Stimulated activated CD8-positive, alpha-beta memory T cell treated with anti-CD3 and anti-CD28 coated beads, Interleukin-12 subunit alpha, Interleukin-12 subunit beta, amount 100 ng/mL, for 1 hour (primary cell): ENCODE data around the gene MAPK11.

ENCODE experiments used
- DNase-seq: peaks from one replicate; pipeline ENCODE4 v3.0.0-alpha.2; 2020; ENCODE audit warnings: low read depth

The MAPK11 gene

DNA sequence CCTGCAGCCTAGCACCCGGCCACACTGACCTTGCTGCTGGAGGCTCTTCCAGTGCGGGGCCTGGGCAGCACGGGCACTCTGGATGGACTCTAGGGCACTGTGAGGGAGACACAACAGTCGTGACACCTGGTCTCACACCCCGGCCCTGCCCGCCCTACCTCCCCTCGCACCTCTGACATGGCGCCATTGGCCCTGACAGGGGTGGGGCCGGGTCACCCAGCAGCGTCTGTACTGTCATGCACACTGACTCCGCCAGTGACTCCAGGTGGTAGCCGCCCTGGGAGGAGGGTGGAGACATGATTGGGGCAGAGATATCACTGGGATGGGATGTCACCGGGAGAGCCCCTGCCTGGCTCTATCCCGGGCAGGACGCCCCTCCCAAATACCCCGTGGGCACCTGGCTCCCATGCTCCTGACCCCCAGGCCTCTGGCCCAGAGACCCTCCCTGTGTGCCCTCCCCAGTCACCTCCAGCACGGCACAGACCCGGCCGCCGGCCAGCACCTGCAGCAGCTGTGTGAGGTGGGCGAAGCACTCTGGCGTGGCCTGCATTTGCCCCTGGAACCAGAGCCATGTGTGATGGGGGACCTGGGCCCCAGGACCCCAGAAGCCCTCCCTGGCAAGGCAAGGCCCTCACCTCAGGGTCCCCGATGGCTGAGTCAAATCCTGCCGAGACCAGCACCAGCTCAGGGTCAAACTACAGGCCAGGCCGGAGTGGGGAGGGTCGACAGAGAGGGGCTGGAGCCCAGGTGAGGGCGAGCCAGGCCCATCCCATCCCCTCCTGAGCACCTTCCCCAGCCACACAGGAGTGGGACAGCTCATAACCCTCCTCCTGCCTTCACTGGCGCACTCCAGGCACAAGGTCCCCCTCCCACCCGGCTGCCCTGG, 21.7 kb downstream of the MAPK11 start:
- DNase-seq = no peak

DNA sequence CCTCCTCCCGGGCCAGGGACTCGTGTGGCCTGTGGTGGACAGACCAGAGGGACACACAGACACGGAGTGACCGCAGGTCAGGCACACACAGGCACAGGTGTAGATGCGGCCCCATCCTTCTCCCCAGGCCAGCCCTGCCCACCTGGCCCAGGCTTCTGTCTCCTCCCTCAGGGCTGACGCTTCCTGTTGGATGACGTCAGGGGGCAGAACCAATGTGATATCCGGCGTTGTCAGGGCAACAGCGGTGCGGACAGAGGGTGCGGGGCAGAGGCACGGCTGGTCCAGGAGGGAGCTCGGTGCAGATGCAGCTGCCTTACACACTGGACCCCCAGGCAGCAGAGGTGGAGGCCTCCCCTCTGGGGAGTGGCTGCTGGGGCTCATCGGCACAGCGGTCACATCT, 22.4 kb downstream of the MAPK11 start:
- DNase-seq = no peak

DNA sequence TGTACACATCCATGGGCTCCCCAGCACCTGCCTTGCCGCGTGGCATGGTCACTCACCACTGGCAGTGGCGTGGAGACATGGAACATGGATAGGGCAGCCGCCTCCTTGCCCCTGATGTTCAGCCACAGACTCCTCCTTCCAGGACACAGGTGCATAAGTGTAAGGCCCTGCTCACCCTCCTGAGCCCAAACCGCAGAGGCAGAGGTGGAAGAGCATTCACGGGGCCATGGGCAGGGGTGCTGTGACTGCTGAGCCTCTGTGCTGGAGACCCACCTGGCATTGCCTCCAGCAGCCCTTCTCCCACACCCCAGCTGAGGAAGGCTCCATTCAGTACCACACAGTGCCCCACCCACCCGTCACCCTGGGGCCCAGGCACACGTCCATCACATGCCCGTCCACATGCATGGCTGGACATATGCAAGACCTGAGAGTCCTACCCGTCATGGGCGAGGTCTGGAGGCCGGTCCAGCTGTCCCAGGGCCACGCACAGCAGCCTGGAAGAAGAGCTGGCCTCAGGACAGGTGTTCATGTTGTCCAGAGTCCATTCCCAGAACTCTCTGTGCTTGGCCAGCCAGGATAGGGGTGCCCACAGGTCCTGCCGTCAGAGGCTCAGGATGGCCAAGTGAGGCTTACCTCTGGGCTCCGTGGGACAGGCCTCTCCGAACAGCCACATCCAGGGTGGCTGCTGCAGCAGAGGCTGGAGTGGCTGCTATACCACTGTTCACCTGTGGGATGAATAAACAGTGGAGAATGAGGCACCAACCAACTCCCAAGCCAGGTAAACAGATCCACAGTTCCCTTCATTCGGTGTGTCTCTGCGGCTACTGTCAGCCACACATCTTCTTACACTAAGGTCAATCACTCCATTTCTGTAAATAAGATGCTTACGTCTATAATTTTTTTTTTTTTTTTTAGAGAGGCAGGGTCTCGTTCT, 23.7 kb downstream of the MAPK11 start:
- no peak for DNase-seq

DNA sequence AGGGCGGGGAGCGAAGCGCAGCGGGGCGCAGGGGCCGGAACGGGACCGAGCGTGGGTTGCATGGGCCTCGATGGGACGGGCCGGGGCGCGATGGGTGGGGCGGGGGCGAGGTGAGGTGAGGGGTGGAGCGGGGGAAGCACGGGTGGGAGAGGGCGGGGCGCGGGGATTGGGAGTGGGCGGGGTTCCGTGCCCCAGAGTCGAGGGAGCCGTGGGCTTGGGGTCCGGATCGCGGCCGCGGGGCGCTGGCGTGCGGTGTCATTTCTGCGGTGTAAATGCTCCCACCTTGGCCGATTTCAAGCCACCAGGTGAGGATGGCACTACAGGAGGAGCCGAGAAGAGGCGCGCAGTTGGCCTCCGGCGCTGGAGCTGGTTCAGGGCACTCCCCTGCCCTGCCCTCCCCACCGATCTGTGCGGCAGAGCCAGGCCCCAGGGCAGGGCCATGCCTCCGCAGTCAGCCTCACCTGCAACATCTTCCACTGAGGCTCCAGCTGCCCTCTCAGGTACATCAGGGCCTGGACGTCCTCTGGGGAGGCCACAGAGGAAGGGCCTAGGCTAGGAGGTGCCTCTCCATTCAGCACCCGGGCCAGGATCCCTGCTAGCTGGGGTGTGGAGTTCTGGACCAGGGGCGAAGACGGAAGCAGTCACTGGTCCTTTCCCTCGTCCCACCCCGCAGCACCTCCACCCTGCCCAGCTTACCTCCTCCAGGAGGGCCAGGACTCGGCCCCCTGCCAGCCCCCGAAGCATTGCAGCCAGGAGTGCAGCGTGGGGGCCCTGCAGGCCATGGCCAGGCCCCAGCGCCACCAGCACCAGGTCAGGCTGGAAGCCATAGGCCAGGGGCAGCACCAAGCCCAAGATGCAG, 24.7 kb downstream of the MAPK11 start:
- DNase-seq = no peak

GRCh38 chr22:50244420-50245213, 25.6 kb downstream of the MAPK11 start, which contains the start of gene TUBGCP6:
TUBGCP6 (minus strand) TSS chr22:50245023; CDS start chr22:50244459, 564 bp downstream.
- DNase-seq = peak; percentile 89

DNA sequence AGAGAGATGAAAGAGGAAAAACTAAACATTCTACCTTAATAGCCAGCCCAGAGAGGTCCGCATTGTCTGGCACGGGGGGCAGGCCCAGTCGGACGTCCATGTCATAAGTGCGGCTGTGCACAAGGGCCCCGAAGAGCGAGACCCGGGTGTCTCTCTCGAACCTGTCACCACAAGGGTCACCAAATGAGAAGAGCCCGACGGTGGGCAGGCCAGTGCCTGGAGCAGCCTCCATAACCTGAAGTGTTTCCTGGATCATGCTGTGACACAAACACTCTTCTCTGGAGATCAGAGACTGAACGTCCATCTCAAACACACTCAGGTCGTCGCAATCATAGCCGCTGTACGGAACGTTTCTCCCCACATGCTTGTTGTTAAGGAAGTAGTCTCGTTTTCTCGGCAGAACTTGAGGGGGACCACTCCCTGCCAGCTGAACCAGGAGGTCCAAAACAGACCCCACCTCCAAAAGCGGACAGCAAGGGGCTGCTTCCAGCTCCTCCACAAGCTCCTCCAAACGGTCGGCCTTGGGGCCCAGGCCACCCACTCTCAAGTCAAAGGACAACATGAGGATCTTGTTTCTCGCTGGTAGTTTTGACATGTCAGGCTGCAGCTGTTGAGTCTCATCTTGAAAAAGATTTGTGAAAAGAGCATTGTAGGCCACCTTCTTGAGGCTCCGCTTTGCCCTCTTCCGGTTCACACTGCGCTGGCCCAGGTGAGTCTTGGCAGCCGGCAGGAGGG, 26.3 kb downstream of the MAPK11 start:
- DNase-seq = no peak

DNA sequence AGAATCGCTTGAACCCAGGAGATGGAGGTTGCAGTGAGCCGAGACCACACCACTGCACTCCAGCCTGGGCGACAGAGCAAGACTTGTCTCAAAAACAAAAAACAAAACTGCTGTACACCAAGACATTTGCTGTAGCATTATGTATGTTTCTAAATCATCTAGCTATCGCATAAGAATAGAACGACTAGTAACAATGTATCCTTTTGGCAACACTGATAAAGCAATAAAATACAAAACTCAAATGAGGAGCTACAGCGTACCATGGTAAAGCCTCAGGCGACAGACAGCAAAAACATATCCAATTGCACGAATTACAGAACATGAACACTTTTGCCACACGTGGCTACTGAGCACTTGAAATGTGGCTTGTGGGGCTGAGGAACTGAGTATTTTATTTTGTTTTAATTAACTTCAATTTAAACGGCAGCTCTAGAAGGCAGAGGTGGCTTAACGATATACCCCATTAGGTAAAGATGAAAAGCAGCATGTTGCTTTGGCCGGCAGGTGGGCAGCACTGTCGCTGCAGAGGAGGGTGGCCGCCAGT, 27.7 kb downstream of the MAPK11 start:
- no peak for DNase-seq

GRCh38 chr22:50238755-50239154, 31.4 kb downstream of the MAPK11 start:
- DNase-seq = no peak

GRCh38 chr22:50236731-50237409, 33.3 kb downstream of the MAPK11 start:
- no peak for DNase-seq

DNA sequence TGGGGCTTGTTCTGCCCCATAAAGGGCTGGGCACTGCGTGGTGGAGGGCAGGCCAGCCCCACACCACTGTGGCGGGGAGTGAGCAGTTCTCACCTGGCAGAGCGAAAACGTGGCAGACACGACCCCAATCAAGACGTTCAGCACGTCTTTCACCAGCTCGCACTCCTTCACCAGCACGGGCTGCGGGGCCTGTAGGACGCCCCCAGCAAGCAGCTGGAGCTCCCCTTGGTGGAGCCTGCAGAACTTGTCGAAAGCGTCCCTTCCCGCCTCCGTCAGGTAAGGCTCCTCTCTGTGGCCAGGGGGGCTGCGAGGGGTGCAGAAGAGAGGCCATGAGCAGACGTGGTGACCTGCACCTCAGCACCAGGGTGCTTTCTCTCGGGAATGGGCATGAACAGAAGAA, 37.0 kb downstream of the MAPK11 start:
- DNase-seq = no peak

DNA sequence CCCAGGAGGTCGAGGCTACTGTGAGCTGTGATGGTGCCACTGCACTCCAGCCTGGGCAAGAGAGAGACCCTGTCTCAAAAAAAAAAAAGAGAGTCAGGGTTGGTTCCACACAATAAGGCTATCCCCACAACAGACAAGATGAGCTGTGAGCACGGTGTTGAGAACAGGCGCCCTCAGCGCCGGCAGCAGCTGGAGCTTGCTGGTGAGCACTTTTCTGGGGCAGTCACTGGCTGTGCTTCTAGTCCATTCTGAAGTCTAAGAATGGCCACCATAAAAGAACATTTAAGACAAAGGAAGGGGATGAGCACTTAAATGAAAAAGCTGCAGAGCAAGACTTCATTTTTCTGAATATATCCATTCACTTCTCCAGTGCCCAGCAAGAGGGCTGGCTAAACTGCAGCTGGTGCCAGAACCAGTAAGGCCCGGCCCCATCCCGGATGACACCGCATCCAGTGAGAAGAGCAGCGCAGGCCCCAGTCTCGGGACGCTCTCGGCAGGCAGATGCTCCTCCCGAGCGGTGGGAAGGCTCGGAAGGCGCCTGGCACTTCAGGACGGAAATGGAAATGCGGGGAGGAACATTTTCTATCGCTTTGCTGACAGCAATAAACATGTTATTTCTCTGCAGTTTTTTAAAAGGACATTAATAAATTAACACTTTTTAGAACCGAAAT, 37.6 kb downstream of the MAPK11 start:
- no peak for DNase-seq

GRCh38 chr22:50229370-50229769, 40.8 kb downstream of the MAPK11 start:
- no peak for DNase-seq

DNA sequence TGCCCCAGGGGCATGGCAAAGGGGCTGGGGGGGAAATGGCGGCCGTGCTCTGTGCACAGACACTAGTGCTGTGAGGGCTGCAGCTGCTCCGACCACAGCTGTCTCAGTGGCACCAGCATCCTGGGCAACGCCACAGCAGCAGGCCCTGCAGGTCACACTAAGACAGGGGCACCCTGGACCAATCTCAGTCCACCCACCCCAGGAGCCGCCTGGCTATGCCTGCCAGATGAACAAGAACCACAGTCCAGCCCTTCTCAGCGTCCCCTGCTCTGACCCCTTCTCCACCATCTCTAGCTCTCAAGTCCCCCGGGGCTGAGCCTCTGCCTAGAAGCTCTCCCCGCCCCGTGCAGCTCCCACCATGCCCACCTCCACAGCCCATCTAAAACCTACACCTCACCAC, 41.8 kb downstream of the MAPK11 start:
- no peak for DNase-seq

DNA sequence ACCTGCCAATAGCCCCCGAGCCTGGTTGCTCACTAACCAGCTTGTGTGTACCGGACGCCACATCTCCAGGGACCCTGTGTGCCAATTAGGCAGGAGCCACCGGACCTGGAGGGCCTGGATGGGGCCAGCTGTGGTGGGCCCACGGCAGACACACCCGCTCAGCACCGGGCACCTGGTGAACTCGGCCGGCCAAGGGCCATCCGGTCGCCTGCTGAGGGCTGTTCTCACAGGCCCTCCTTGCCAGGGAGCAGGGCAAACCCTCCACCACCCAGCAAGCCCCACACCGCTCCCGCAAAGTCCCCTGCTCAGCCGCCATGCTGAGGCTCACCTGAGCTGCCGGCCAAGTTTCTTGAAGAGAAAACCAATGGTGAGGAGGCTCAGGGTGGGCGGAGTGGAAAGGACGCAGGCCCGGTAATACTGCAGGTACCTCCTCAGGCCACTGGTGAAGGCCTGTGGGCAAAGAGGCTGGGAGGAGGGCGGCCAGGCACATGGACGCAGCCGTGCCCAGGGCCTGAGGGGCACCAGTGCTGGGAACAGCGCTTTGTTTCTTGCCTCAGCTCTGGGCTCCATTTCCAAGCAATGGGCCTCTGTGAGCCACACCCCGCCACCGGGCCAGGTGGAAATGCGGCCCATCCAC, 42.5 kb downstream of the MAPK11 start:
- no peak for DNase-seq

GRCh38 chr22:50226875-50227165, 43.4 kb downstream of the MAPK11 start:
- no peak for DNase-seq

DNA sequence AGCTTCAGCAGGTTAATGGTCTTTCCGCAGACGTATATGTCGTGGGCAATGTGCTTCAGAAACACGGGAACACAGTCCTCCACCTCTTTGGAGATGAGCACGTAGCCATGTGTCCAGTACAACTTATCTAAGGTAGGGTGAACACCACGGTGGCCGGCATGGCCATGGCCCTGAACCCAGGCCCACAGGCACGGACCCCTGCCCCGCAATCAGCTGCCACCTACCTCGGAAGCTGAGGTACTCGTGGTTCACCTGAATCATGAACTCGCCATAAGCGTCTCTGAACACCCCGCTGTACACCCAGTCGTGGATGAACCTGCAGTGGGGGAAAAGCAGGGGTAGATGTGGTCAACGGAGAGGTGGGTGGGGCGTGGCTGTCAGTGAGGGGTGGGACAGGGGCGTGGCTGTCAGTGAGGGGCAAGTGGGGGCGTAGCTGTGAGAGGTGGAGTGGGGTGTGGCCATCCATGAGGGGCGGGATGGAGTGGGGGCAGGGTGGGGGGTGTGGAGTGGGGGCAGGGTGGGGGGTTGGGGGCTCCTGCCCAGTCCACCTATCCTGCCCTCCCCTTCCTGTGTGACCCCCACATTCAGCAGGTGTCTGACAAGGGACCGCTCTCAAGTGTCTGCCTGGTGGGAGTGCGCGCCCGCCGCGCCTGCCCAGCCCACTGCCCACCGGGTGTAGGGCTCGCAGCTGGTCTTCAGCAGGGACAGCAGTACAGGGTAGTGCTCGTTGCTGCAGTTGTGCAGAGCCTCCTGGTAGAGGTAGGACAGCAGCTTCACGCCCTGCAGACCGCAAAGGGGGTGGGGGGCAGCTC, 43.9 kb downstream of the MAPK11 start:
- DNase-seq = no peak

DNA sequence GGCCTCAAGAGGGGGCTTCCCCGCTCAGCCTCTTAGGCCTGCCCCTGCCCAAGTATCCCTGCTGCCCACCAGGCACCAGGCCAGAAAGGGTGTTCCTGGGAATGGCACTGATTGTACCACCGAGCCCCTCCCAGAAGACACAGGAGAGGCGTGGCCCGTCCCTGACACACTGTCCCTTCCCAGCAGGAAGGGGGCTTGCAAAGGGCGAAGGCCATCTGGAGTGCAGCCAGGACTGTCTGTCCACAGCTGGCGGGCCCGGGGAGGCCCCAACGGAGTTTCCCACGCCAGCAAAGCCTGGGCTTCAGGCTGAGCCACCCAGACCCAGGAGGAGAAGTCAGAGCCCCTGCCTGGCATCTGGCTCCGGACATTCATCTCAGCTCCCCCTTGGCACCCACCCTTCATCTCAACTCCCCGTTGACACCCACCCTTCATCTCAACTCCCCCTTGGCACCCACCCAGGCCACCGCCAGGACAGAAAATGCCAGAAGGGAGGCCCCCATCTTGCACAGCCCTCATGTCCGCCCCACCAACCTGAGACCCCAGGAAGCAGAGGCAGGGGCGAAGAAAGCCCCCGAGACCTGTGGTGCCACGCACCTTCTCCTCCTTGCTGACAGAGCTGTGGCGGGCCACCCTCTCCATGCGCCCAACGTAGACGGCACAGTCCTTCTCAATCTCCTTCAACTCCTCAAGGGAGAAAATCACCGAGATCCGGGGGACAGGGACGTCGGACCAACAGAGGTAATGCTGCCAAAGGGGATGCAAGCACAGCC, 44.8 kb downstream of the MAPK11 start:
- no peak for DNase-seq
